ENCODE data around the gene CDH18. TPM values are rescaled to one million over a fixed set of nuclear protein-coding genes. Genes with fewer than 3 reads are reported as not detected.

CDH18 gene
- total RNA-seq, 2 donors from 2014 or later = 0.78 to 2.0 TPM

GRCh38 chr5:19745247-19745646, 242.8 kb downstream of the CDH18 start:
- no peaks in the 10 kb centered on the region for H3K27me3 ChIP-seq
- H3K27ac ChIP-seq = no peak overlapping the region
- intact Hi-C loops (cut with DNase I) = no loop called here
- 25 to 54% methylated on average over 3 of the region's 3 CpGs for WGBS, 2 donors
- TF ChIP-seq POLR2A (IDR thresholded peaks at IDR 0.05) (no peak), CTCF (IDR thresholded peaks at IDR 0.05) (no peak)
- H3K4me1 ChIP-seq = no peaks in the 10 kb centered on the region
- no peaks in the 10 kb centered on the region for H3K9me3 ChIP-seq
- DNase-seq (no peak), ATAC-seq (no peak)
- no peak overlapping the region for H3K4me3 ChIP-seq
- no peaks in the 10 kb centered on the region for H3K36me3 ChIP-seq (replicated peaks in 1 of 2; ENCODE audit: insufficient read depth in 1 of 2, low read depth in 2 of 2)

- ATAC-seq (no peak), DNase-seq (no peak)
- Histone ChIP-seq H3K36me3 (replicated peaks in 1 of 2; ENCODE audit: insufficient read depth in 1 of 2, low read depth in 2 of 2) (no peaks in the 10 kb centered on the region), H3K4me3 (no peak overlapping the region), H3K27ac (no peak overlapping the region), H3K27me3 (no peaks in the 10 kb centered on the region), H3K9me3 (no peaks in the 10 kb centered on the region), H3K4me1 (no peaks in the 10 kb centered on the region)
- TF ChIP-seq POLR2A (IDR thresholded peaks at IDR 0.05) = no peak
- TF ChIP-seq CTCF (IDR thresholded peaks at IDR 0.05) = no peak
- WGBS, 2 donors = 90 to 100% methylated on average over 1 of the region's 1 CpG
- intact Hi-C loops (cut with DNase I) = no loop called here
Observed at GRCh38 chr5:19739671-19740070, 248.3 kb downstream of the CDH18 start.

GRCh38 chr5:19734776-19735175, 253.2 kb downstream of the CDH18 start:
- Histone ChIP-seq H3K4me1 (no peaks in the 10 kb centered on the region), H3K36me3 (replicated peaks in 1 of 2; ENCODE audit: insufficient read depth in 1 of 2, low read depth in 2 of 2) (no peaks in the 10 kb centered on the region), H3K27me3 (no peaks in the 10 kb centered on the region), H3K4me3 (no peak overlapping the region), H3K27ac (no peak overlapping the region), H3K9me3 (no peaks in the 10 kb centered on the region)
- DNase-seq = no peak
- no peak for TF ChIP-seq POLR2A (IDR thresholded peaks at IDR 0.05)
- no peak for TF ChIP-seq CTCF (IDR thresholded peaks at IDR 0.05)
- no peak for ATAC-seq
- WGBS, 2 donors = 64 to 67% methylated on average over 1 of the region's 1 CpG
- intact Hi-C loops (cut with DNase I) = no loop called here

GRCh38 chr5:19733612-19734495, 254.1 kb downstream of the CDH18 start:
- WGBS, 2 donors = 76 to 80% methylated on average over 6 of the region's 6 CpGs
- TF ChIP-seq CTCF (IDR thresholded peaks at IDR 0.05) = no peak
- no peak for TF ChIP-seq POLR2A (IDR thresholded peaks at IDR 0.05)
- Histone ChIP-seq H3K4me3 (no peak overlapping the region), H3K4me1 (no peaks in the 10 kb centered on the region), H3K27me3 (no peaks in the 10 kb centered on the region), H3K9me3 (no peaks in the 10 kb centered on the region), H3K27ac (no peak overlapping the region), H3K36me3 (replicated peaks in 1 of 2; ENCODE audit: insufficient read depth in 1 of 2, low read depth in 2 of 2) (no peaks in the 10 kb centered on the region)
- intact Hi-C loops (cut with DNase I) = no loop called here
- ATAC-seq (no peak), DNase-seq (no peak)

GRCh38 chr5:19728571-19728970, 259.4 kb downstream of the CDH18 start:
- Histone ChIP-seq H3K36me3 (replicated peaks in 1 of 2; ENCODE audit: insufficient read depth in 1 of 2, low read depth in 2 of 2) (no peaks in the 10 kb centered on the region), H3K27ac (no peak overlapping the region), H3K9me3 (no peaks in the 10 kb centered on the region), H3K4me1 (no peaks in the 10 kb centered on the region), H3K27me3 (no peaks in the 10 kb centered on the region), H3K4me3 (no peak overlapping the region)
- DNase-seq = no peak
- ATAC-seq = no peak
- intact Hi-C loops (cut with DNase I) = no loop called here
- 68 to 69% methylated on average over 3 of the region's 3 CpGs for WGBS, 2 donors
- TF ChIP-seq CTCF (IDR thresholded peaks at IDR 0.05) (no peak), POLR2A (IDR thresholded peaks at IDR 0.05) (no peak)

Measured in body of pancreas (tissue), 4 donors.